Astrocyte of the cerebellum (primary cell): ENCODE data around the gene ACVR1.

Experiments
- DNase-seq: peaks from one replicate; pipeline ENCODE4 v3.0.0-alpha.2; 2011; ENCODE audit warnings: low read depth
- H3K4me3 ChIP-seq: 2 replicates; pipeline ENCODE4 v1.5.1; 2011; ENCODE audit warnings: mild to moderate bottlenecking, low read depth, low read length, moderate library complexity
- CTCF ChIP-seq: IDR thresholded peaks from 2 replicates; pipeline ENCODE4 v1.5.1; 2012; ENCODE audit warnings: low read length, low read depth, moderate library complexity, mild to moderate bottlenecking; ENCODE audit errors: missing control alignments
- in situ Hi-C: cut with HindIII; loops from 2 replicates; pipeline ENCODE4 v1.10.0; 2017; ENCODE audit warnings: low sequenced_read_pairs

The ACVR1 gene

GRCh38 chr2:157822533-157822932 lies 53.6 kb downstream of the ACVR1 start:
- DNase-seq: no peak
- in situ Hi-C loops: no loop called here
- TF ChIP-seq CTCF: no peak
- no peak overlapping the region for H3K4me3 ChIP-seq

GRCh38 chr2:157821519-157822131 lies 54.5 kb downstream of the ACVR1 start:
- no peak for DNase-seq
- TF ChIP-seq CTCF: no peak
- no peak overlapping the region for H3K4me3 ChIP-seq
- in situ Hi-C loops: no loop called here

GRCh38 chr2:157820193-157820592 lies 55.9 kb downstream of the ACVR1 start:
- in situ Hi-C loops: no loop called here
- H3K4me3 ChIP-seq: no peak overlapping the region
- DNase-seq: no peak
- no peak for TF ChIP-seq CTCF

- no peak overlapping the region for H3K4me3 ChIP-seq
- in situ Hi-C loops: no loop called here
- TF ChIP-seq CTCF: no peak
- DNase-seq: no peak
These were observed 56.4 kb downstream of the ACVR1 start for GRCh38 chr2:157819761-157820160.

- in situ Hi-C loops: no loop called here
- DNase-seq: no peak
- H3K4me3 ChIP-seq: no peak overlapping the region
- no peak for TF ChIP-seq CTCF
These were observed 57.9 kb downstream of the ACVR1 start for GRCh38 chr2:157818227-157818626.

GRCh38 chr2:157815421-157815820 lies 60.7 kb downstream of the ACVR1 start:
- no peak for TF ChIP-seq CTCF
- in situ Hi-C loops: no loop called here
- DNase-seq: no peak
- H3K4me3 ChIP-seq: no peak overlapping the region
